ENCODE data around the gene TFR2.
"Not testable (repeated sequence)": the region's sequence is repeated elsewhere in the genome, so short reads cannot be mapped to it uniquely, and the experiment has no call there.

The TFR2 gene

GRCh38 chr7:100671353-100672327 lies 30.3 kb upstream of the TFR2 start:
- H3K27ac ChIP-seq = no peak overlapping the region
- no peak for TF ChIP-seq ZFX (IDR thresholded peaks at IDR 0.05)
- no peak for TF ChIP-seq CTCF (conservative IDR thresholded peaks at IDR 0.05)

GRCh38 chr7:100670074-100670473 lies 28.7 kb upstream of the TFR2 start:
- TF ChIP-seq CTCF (conservative IDR thresholded peaks at IDR 0.05) (no peak), ZFX (IDR thresholded peaks at IDR 0.05) (no peak)

GRCh38 chr7:100669106-100669505 lies 27.8 kb upstream of the TFR2 start:
- H3K27ac ChIP-seq = not testable (repeated sequence)

More at GRCh38 chr7:100670074-100670473, 28.7 kb upstream of the TFR2 start:
- H3K27ac ChIP-seq = no peak overlapping the region

- TF ChIP-seq ZFX (IDR thresholded peaks at IDR 0.05) = no peak
- no peak for TF ChIP-seq CTCF (conservative IDR thresholded peaks at IDR 0.05)
- no peak overlapping the region for H3K27ac ChIP-seq
Observed at GRCh38 chr7:100668069-100668449, 26.7 kb upstream of the TFR2 start.

GRCh38 chr7:100667331-100668068 lies 26.1 kb upstream of the TFR2 start:
- TF ChIP-seq ZFX (IDR thresholded peaks at IDR 0.05) = no peak
- TF ChIP-seq CTCF (conservative IDR thresholded peaks at IDR 0.05) = no peak
- no peak overlapping the region for H3K27ac ChIP-seq

GRCh38 chr7:100665168-100665726 lies 23.9 kb upstream of the TFR2 start:
- TF ChIP-seq ZFX (IDR thresholded peaks at IDR 0.05) (no peak), CTCF (conservative IDR thresholded peaks at IDR 0.05) (no peak)
- H3K27ac ChIP-seq = no peak overlapping the region

- H3K27ac ChIP-seq = not testable (repeated sequence)
Observed at GRCh38 chr7:100662194-100662776, 20.9 kb upstream of the TFR2 start.

Data from C4-2B (cell line).